ENCODE results near the gene RSAD2. TPM values are rescaled to one million over a fixed set of nuclear protein-coding genes. Genes with fewer than 3 reads are reported as not detected.

Gene RSAD2
- total RNA-seq, 2 donors from 2014 or later, result 0.72 to 4.7 TPM

DNA sequence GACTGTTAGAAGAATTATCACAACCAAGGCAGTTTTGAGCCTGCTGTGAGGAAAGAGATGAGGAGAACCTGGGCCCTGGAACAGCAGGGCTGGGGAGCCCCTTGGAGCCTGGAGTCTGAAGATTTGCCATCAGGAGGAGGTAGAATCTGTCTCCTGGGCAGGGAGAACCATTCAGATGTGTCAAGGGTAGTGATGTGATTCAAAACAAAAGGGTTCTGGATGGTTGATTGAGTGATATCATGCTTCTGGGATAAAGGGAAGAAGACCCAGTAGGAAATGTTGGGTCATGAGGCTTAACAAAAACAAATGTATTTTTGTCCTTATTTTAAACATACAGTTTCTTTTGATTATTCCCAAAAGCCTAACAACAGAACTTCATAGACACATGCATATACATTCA, 68.2 kb downstream of the RSAD2 start:
- TF ChIP-seq, protein P1, sequence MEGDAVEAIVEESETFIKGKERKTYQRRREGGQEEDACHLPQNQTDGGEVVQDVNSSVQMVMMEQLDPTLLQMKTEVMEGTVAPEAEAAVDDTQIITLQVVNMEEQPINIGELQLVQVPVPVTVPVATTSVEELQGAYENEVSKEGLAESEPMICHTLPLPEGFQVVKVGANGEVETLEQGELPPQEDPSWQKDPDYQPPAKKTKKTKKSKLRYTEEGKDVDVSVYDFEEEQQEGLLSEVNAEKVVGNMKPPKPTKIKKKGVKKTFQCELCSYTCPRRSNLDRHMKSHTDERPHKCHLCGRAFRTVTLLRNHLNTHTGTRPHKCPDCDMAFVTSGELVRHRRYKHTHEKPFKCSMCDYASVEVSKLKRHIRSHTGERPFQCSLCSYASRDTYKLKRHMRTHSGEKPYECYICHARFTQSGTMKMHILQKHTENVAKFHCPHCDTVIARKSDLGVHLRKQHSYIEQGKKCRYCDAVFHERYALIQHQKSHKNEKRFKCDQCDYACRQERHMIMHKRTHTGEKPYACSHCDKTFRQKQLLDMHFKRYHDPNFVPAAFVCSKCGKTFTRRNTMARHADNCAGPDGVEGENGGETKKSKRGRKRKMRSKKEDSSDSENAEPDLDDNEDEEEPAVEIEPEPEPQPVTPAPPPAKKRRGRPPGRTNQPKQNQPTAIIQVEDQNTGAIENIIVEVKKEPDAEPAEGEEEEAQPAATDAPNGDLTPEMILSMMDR (IDR thresholded peaks at IDR 0.05), result no peak
- Histone ChIP-seq H3K4me1 (no peaks in the 10 kb centered on the region), H3K36me3 (no peaks in the 10 kb centered on the region), H3K9ac (ENCODE audit: low read depth in 2 of 2, low read length in 2 of 2) (no peak overlapping the region), H3K27ac (no peak overlapping the region), H3K27me3 (no peaks in the 10 kb centered on the region), H3K9me3 (no peaks in the 10 kb centered on the region), H3K4me3 (no peak overlapping the region)
- intact Hi-C loops (cut with DNase I), result no loop called here
- no peak for DNase-seq

DNA sequence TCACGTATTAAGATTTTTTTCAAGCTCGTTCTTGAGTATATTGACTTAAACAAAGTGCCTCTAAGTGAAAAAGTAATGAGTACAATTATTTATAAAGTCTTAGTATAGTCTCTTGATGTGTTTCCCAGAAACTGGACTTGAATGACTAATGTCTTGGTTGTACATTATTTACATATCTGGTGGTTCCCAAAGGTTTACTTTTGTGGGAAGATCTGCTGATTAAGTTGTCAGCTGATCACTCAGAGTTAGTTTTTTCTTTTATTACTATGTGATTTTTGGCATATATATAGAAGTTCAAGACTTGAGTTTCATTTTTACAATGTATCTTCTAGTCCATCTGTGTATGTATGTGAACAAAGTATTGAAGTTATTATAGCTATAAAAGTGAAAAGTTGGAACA, 69.1 kb downstream of the RSAD2 start:
- no peak overlapping the region for H3K4me3 ChIP-seq
- H3K9me3 ChIP-seq, result no peaks in the 10 kb centered on the region
- intact Hi-C loops (cut with DNase I), result no loop called here
- H3K27ac ChIP-seq, result no peak overlapping the region
- DNase-seq, result no peak
- H3K4me1 ChIP-seq, result no peaks in the 10 kb centered on the region
- H3K36me3 ChIP-seq, result no peaks in the 10 kb centered on the region
- H3K27me3 ChIP-seq, result no peaks in the 10 kb centered on the region
- TF ChIP-seq, protein P1 (IDR thresholded peaks at IDR 0.05), result no peak
- H3K9ac ChIP-seq (ENCODE audit: low read depth in 2 of 2, low read length in 2 of 2), result no peak overlapping the region

Other genes starting within 250 kb of the RSAD2 start
- 1 to 10 TPM; 2.6 to 3.6 TPM for gene CMPK2, start 11.9 kb upstream of the RSAD2 start, total RNA-seq
- gene RNF144A, start 39.6 kb downstream of the RSAD2 start, total RNA-seq, result 10 to 100 TPM; 13.9 to 22.6 TPM

All from colonic mucosa (tissue), 4 donors.